Upper lobe of right lung (tissue), 1 donor: ENCODE results near the gene PMFBP1. TPM values are rescaled to one million over a fixed set of nuclear protein-coding genes. Genes with fewer than 3 reads are reported as not detected.

ENCODE experiments used
- ATAC-seq: fragments of 200-7000 bp; cut with Tn5 transposase; one replicate; pipeline ENCODE4 v1.9.1; 2020; ENCODE audit warnings: mild to moderate bottlenecking, moderate library complexity
- DNase-seq: peaks from one replicate; pipeline ENCODE4 v3.0.0-alpha.2; 2020
- H3K27ac ChIP-seq: fragments of 200-600 bp; one replicate; pipeline ENCODE4 v1.8.0; 2022
- H3K27me3 ChIP-seq: fragments of 200-600 bp; one replicate; pipeline ENCODE4 v1.8.0; 2022; ENCODE audit warnings: mild to moderate bottlenecking
- H3K36me3 ChIP-seq: fragments of 200-600 bp; one replicate; pipeline ENCODE4 v1.8.0; 2022
- H3K4me1 ChIP-seq: fragments of 200-600 bp; one replicate; pipeline ENCODE4 v1.8.0; 2022
- H3K4me3 ChIP-seq: fragments of 200-600 bp; one replicate; pipeline ENCODE4 v1.8.0; 2022; ENCODE audit warnings: mild to moderate bottlenecking
- H3K9me3 ChIP-seq: fragments of 200-600 bp; one replicate; pipeline ENCODE4 v1.8.0; 2022
- CTCF ChIP-seq: fragments of 200-600 bp; IDR thresholded peaks from one replicate; pipeline ENCODE4 v1.8.0; 2022; ENCODE audit warnings: antibody characterized with exemption
- intact Hi-C: fragments of 100-400 bp; cut with DNase I; formaldehyde crosslinking; loops from one replicate; pipeline ENCODE4 v1.11.0; 2022
- total RNA-seq: library from RNA; stranded (reverse); fragmentation: NEBNext Ultra II Directional; extraction: Animal tissue kit (Norgen Biotek cat#: 25700); gene quantifications from one replicate; pipeline ENCODE4 v1.2.1, GENCODE V29; 2021
- donor health status: DM: no; HTN: yes; CAD: no; lungs with severe emphysema.

PMFBP1 gene
- total RNA-seq, 1 donor from 2014 or later: 0.23 TPM

- peaks cover 24% of the 10 kb centered on the region for H3K4me1 ChIP-seq
- H3K27me3 ChIP-seq: no peaks in the 10 kb centered on the region
- intact Hi-C loops: no loop called here
- peaks cover 47% of the 10 kb centered on the region for H3K36me3 ChIP-seq
- peak within 1 kb of the TSS; percentile 90 for H3K4me3 ChIP-seq
- DNase-seq: peak; percentile 94
- H3K27ac ChIP-seq: peak within 1 kb of the TSS; percentile 95
- no peaks in the 10 kb centered on the region for H3K9me3 ChIP-seq
- peak; percentile 99 for ATAC-seq
- TF ChIP-seq CTCF: no peak
These were observed 78.3 kb downstream of the PMFBP1 start, which contains the start of the genes DHX38 and TXNL4B for GRCh38 chr16:72093448-72094265. DHX38 (plus strand) TSS chr16:72093847; CDS start chr16:72096158, 2,311 bp downstream. TXNL4B (minus strand) TSS chr16:72093620; CDS start chr16:72090749, 2,871 bp downstream.

GRCh38 chr16:72092832-72093447 is 79.0 kb downstream of the PMFBP1 start:
- Histone ChIP-seq H3K9me3 (no peaks in the 10 kb centered on the region), H3K4me1 (peaks cover 24% of the 10 kb centered on the region), H3K36me3 (peaks cover 47% of the 10 kb centered on the region), H3K4me3 (peak overlapping the region; percentile 90), H3K27ac (peak overlapping the region; percentile 95), H3K27me3 (no peaks in the 10 kb centered on the region)
- no peak for DNase-seq
- intact Hi-C loops: no loop called here
- no peak for TF ChIP-seq CTCF
- ATAC-seq: no peak

- no peak for ATAC-seq
- H3K4me1 ChIP-seq: peaks cover 24% of the 10 kb centered on the region
- TF ChIP-seq CTCF: no peak
- no peak overlapping the region for H3K4me3 ChIP-seq
- intact Hi-C loops: no loop called here
- no peaks in the 10 kb centered on the region for H3K27me3 ChIP-seq
- no peak overlapping the region for H3K27ac ChIP-seq
- no peaks in the 10 kb centered on the region for H3K9me3 ChIP-seq
- no peak for DNase-seq
- peaks cover 45% of the 10 kb centered on the region for H3K36me3 ChIP-seq
These were observed 80.7 kb downstream of the PMFBP1 start for GRCh38 chr16:72091217-72091616.

GRCh38 chr16:72085002-72085401 is 87.0 kb downstream of the PMFBP1 start:
- Histone ChIP-seq H3K36me3 (peaks cover 57% of the 10 kb centered on the region), H3K4me1 (no peaks in the 10 kb centered on the region), H3K4me3 (no peak overlapping the region), H3K9me3 (no peaks in the 10 kb centered on the region), H3K27ac (no peak overlapping the region), H3K27me3 (no peaks in the 10 kb centered on the region)
- no peak for DNase-seq
- intact Hi-C loops: no loop called here
- TF ChIP-seq CTCF: no peak
- no peak for ATAC-seq

- H3K27ac ChIP-seq: no peak overlapping the region
- H3K4me1 ChIP-seq: no peaks in the 10 kb centered on the region
- H3K9me3 ChIP-seq: no peaks in the 10 kb centered on the region
- ATAC-seq (no peak), DNase-seq (no peak)
- no peak overlapping the region for H3K4me3 ChIP-seq
- peaks cover 51% of the 10 kb centered on the region for H3K36me3 ChIP-seq
- no peak for TF ChIP-seq CTCF
- H3K27me3 ChIP-seq: no peaks in the 10 kb centered on the region
- intact Hi-C loops: no loop called here
These were observed 87.5 kb downstream of the PMFBP1 start for GRCh38 chr16:72084445-72084844.
